ENCODE results near the gene CLCN6. TPM values are rescaled to one million over a fixed set of nuclear protein-coding genes. Genes with fewer than 3 reads are reported as not detected.

Gene CLCN6
- total RNA-seq, 1 experiment from 2014 or later = 6.1 TPM

DNA sequence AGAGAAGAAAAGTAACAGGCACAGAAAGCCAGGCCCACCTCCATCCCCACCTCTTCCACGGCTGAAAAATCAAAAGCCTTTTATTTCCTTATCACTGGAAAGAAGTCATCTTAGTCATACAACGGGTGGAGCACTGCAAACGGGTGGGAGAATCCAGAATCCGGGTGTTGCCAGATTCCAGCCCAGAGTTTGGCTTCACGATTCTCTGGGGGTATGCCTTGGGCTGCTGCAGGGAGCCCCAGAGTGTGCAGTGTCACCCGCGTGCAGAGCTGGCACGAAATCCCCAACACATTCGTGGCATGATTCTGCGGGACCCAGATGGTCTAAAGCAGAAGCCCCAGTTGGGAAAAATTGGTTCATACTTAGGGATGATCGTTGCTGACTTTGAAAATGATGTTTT, 44.2 kb downstream of the CLCN6 start:
- Histone ChIP-seq H3K9me2 (replicated peaks; ENCODE audit: low read length) (no peaks in the 10 kb centered on the region), H3K79me2 (ENCODE audit: low read length) (no peaks in the 10 kb centered on the region), H3K4me2 (ENCODE audit: low read length) (no peak overlapping the region), H2AFZ (ENCODE audit: low read length) (no peak overlapping the region), H3F3A (ENCODE audit: low read length, unreplicated experiment) (no peaks in the 10 kb centered on the region), H3K9me3 (ENCODE audit: low read length) (no peaks in the 10 kb centered on the region), H3K9ac (ENCODE audit: low read length) (no peak overlapping the region), H3K4me1 (ENCODE audit: insufficient read depth, low read length) (no peaks in the 10 kb centered on the region), H3K27me3 (ENCODE audit: low read length) (no peaks in the 10 kb centered on the region), H3K4me3 (ENCODE audit: low read length) (no peak overlapping the region), H4K20me1 (ENCODE audit: low read length) (no peaks in the 10 kb centered on the region), H3K36me3 (ENCODE audit: low read depth, low read length) (no peaks in the 10 kb centered on the region), H3K27ac (ENCODE audit: low read length) (no peak overlapping the region)
- TF ChIP-seq, protein P1, sequence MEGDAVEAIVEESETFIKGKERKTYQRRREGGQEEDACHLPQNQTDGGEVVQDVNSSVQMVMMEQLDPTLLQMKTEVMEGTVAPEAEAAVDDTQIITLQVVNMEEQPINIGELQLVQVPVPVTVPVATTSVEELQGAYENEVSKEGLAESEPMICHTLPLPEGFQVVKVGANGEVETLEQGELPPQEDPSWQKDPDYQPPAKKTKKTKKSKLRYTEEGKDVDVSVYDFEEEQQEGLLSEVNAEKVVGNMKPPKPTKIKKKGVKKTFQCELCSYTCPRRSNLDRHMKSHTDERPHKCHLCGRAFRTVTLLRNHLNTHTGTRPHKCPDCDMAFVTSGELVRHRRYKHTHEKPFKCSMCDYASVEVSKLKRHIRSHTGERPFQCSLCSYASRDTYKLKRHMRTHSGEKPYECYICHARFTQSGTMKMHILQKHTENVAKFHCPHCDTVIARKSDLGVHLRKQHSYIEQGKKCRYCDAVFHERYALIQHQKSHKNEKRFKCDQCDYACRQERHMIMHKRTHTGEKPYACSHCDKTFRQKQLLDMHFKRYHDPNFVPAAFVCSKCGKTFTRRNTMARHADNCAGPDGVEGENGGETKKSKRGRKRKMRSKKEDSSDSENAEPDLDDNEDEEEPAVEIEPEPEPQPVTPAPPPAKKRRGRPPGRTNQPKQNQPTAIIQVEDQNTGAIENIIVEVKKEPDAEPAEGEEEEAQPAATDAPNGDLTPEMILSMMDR (conservative IDR thresholded peaks at IDR 0.05; ENCODE audit: low read depth, low read length) = no peak
- TF ChIP-seq EZH2phosphoT487 (IDR thresholded peaks at IDR 0.05; ENCODE audit: borderline replicate concordance, low read length) (no peak), EZH2 (IDR thresholded peaks at IDR 0.05; ENCODE audit: low read length, unreplicated experiment) (no peak)
- no TSS peak for BruUV-seq (replicated peaks)
- ChIA-PET POLR2A (ENCODE audit: unreplicated experiment) (no interaction called here), CTCF (no interaction called here)
- DNase-seq = no peak
- intact Hi-C loops (cut with micrococcal nuclease) = no loop called here
- no peak for ATAC-seq

DNA sequence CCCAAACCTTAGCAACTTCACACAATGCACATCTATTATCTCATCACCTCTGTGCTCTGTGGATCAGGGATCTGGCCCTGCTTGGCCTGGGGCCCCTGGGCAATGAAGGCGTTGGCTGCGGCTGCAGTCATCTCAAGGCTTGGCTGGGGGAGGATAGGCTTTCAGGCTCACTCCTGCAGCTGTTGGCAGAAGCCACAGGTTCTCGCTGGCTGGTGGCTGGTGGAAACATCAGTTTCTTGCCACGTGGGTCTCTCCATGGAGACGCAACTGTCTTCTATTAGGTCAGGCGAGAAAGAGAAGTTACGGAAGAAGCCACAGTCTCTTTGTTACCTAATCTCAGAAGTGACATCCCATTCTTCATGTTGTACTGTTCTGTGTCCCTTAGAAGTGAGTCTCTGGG, 45.2 kb downstream of the CLCN6 start:
- Histone ChIP-seq H3K27ac (ENCODE audit: low read length) (no peak overlapping the region), H3K4me2 (ENCODE audit: low read length) (no peak overlapping the region), H3K4me1 (ENCODE audit: insufficient read depth, low read length) (no peaks in the 10 kb centered on the region), H3K9ac (ENCODE audit: low read length) (no peak overlapping the region), H3K36me3 (ENCODE audit: low read depth, low read length) (no peaks in the 10 kb centered on the region), H3K79me2 (ENCODE audit: low read length) (no peaks in the 10 kb centered on the region), H3F3A (ENCODE audit: low read length, unreplicated experiment) (no peaks in the 10 kb centered on the region), H2AFZ (ENCODE audit: low read length) (no peak overlapping the region), H3K27me3 (ENCODE audit: low read length) (no peaks in the 10 kb centered on the region), H3K9me2 (replicated peaks; ENCODE audit: low read length) (no peaks in the 10 kb centered on the region), H4K20me1 (ENCODE audit: low read length) (no peaks in the 10 kb centered on the region), H3K9me3 (ENCODE audit: low read length) (no peaks in the 10 kb centered on the region), H3K4me3 (ENCODE audit: low read length) (no peak overlapping the region)
- ChIA-PET POLR2A (ENCODE audit: unreplicated experiment) (no interaction called here), CTCF (no interaction called here)
- TF ChIP-seq, protein P1 (conservative IDR thresholded peaks at IDR 0.05; ENCODE audit: low read depth, low read length) = no peak
- TF ChIP-seq EZH2phosphoT487 (IDR thresholded peaks at IDR 0.05; ENCODE audit: borderline replicate concordance, low read length) (no peak), EZH2 (IDR thresholded peaks at IDR 0.05; ENCODE audit: low read length, unreplicated experiment) (no peak)
- DNase-seq (no peak), ATAC-seq (no peak)
- intact Hi-C loops (cut with micrococcal nuclease) = no loop called here
- BruUV-seq (replicated peaks) = no TSS peak

DNA sequence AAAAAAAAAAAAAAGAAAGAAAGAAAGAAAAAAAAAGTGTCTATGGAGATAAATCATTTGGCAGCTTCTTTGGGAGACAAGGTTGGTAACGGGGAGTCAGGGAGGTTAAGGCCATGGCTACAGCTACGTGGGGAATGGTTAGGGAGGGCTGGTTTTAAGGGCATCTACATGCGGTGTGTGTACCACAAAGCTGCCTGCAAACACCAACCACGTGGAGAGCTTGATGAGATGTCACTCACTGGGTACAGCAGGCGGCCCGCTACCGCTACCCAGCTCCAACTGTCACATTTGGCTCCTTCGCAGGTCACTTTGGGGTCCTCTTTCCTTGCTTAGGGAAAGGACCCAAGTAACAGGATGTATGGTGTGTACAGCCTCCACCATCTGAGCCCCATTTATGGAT, 48.5 kb downstream of the CLCN6 start:
- ATAC-seq = no peak
- BruUV-seq (replicated peaks) = no TSS peak

More for the DNA sequence above, 48.5 kb downstream of the CLCN6 start:
- no peaks in the 10 kb centered on the region for H3K9me3 ChIP-seq (ENCODE audit: low read length)
- ChIA-PET POLR2A (ENCODE audit: unreplicated experiment) (no interaction called here), CTCF (no interaction called here)
- H3K36me3 ChIP-seq (ENCODE audit: low read depth, low read length) = no peaks in the 10 kb centered on the region
- H4K20me1 ChIP-seq (ENCODE audit: low read length) = no peaks in the 10 kb centered on the region
- no peak overlapping the region for H3K4me3 ChIP-seq (ENCODE audit: low read length)
- H3K9ac ChIP-seq (ENCODE audit: low read length) = no peak overlapping the region
- H3K79me2 ChIP-seq (ENCODE audit: low read length) = no peaks in the 10 kb centered on the region
- H3K27me3 ChIP-seq (ENCODE audit: low read length) = peaks cover 19% of the 10 kb centered on the region
- H3F3A ChIP-seq (ENCODE audit: low read length, unreplicated experiment) = no peaks in the 10 kb centered on the region
- TF ChIP-seq, protein P1 (conservative IDR thresholded peaks at IDR 0.05; ENCODE audit: low read depth, low read length) = no peak
- no peak for TF ChIP-seq EZH2phosphoT487 (IDR thresholded peaks at IDR 0.05; ENCODE audit: borderline replicate concordance, low read length)
- H3K27ac ChIP-seq (ENCODE audit: low read length) = no peak overlapping the region
- DNase-seq = no peak
- intact Hi-C loops (cut with micrococcal nuclease) = no loop called here
- no peak overlapping the region for H3K4me2 ChIP-seq (ENCODE audit: low read length)
- no peaks in the 10 kb centered on the region for H3K4me1 ChIP-seq (ENCODE audit: insufficient read depth, low read length)
- no peak overlapping the region for H2AFZ ChIP-seq (ENCODE audit: low read length)
- H3K9me2 ChIP-seq (replicated peaks; ENCODE audit: low read length) = no peaks in the 10 kb centered on the region

All from PC-3 (cell line).